ENCODE measurements around the gene SSTR3. TPM values are rescaled to one million over a fixed set of nuclear protein-coding genes. Genes with fewer than 3 reads are reported as not detected.

The SSTR3 gene
- total RNA-seq, 1 donor from 2014 or later: not detected

- TF ChIP-seq CTCF (IDR thresholded peaks at IDR 0.05) (no peak), POLR2A (IDR thresholded peaks at IDR 0.05) (no peak), POLR2AphosphoS5 (IDR thresholded peaks at IDR 0.05; ENCODE audit: insufficient read depth in 1 of 2, low read depth in 1 of 2) (no peak)
- H3K27me3 ChIP-seq: no peaks in the 10 kb centered on the region
- H3K36me3 ChIP-seq: no peaks in the 10 kb centered on the region
- intact Hi-C loops (cut with DNase I): no loop called here
- H3K9me3 ChIP-seq: no peaks in the 10 kb centered on the region
- peak overlapping the region in 1 of 2 donors; percentile 31 for H3K4me3 ChIP-seq
- no peak for DNase-seq (ENCODE audit: extremely low spot score in 2 of 2)
- peak overlapping the region; percentile 90 for H3K27ac ChIP-seq
- H3K4me1 ChIP-seq: peaks cover 59% of the 10 kb centered on the region
These were observed 25.2 kb downstream of the SSTR3 start for GRCh38 chr22:37186997-37187522.

- Histone ChIP-seq H3K9me3 (no peaks in the 10 kb centered on the region), H3K27ac (peak overlapping the region; percentile 90), H3K4me1 (peaks cover 59% of the 10 kb centered on the region), H3K27me3 (no peaks in the 10 kb centered on the region), H3K36me3 (no peaks in the 10 kb centered on the region), H3K4me3 (no peak overlapping the region)
- DNase-seq (ENCODE audit: extremely low spot score in 2 of 2): no peak
- intact Hi-C loops (cut with DNase I): no loop called here
- TF ChIP-seq POLR2AphosphoS5 (IDR thresholded peaks at IDR 0.05; ENCODE audit: insufficient read depth in 1 of 2, low read depth in 1 of 2) (no peak), POLR2A (IDR thresholded peaks at IDR 0.05) (no peak), CTCF (IDR thresholded peaks at IDR 0.05) (no peak)
These were observed 25.9 kb downstream of the SSTR3 start for GRCh38 chr22:37186228-37186996.

GRCh38 chr22:37185646-37186227 lies 26.5 kb downstream of the SSTR3 start:
- no peak for DNase-seq (ENCODE audit: extremely low spot score in 2 of 2)
- intact Hi-C loops (cut with DNase I): no loop called here
- Histone ChIP-seq H3K36me3 (no peaks in the 10 kb centered on the region), H3K4me1 (peaks cover 59% of the 10 kb centered on the region), H3K9me3 (no peaks in the 10 kb centered on the region), H3K27me3 (no peaks in the 10 kb centered on the region), H3K27ac (no peak overlapping the region), H3K4me3 (no peak overlapping the region)
- TF ChIP-seq POLR2AphosphoS5 (IDR thresholded peaks at IDR 0.05; ENCODE audit: insufficient read depth in 1 of 2, low read depth in 1 of 2) (no peak), POLR2A (IDR thresholded peaks at IDR 0.05) (no peak), CTCF (IDR thresholded peaks at IDR 0.05) (no peak)

- TF ChIP-seq CTCF (IDR thresholded peaks at IDR 0.05): no peak
- TF ChIP-seq POLR2A (IDR thresholded peaks at IDR 0.05): no peak
- TF ChIP-seq POLR2AphosphoS5 (IDR thresholded peaks at IDR 0.05; ENCODE audit: insufficient read depth in 1 of 2, low read depth in 1 of 2): no peak
- H3K4me1 ChIP-seq: peaks cover 56% of the 10 kb centered on the region
- no peaks in the 10 kb centered on the region for H3K27me3 ChIP-seq
- no peaks in the 10 kb centered on the region for H3K36me3 ChIP-seq
- DNase-seq (ENCODE audit: extremely low spot score in 2 of 2): no peak
- intact Hi-C loops (cut with DNase I): no loop called here
- H3K9me3 ChIP-seq: no peaks in the 10 kb centered on the region
- H3K4me3 ChIP-seq: no peak overlapping the region
- no peak overlapping the region for H3K27ac ChIP-seq
These were observed 27.3 kb downstream of the SSTR3 start for GRCh38 chr22:37184816-37185541.
